G401 (cell line): ENCODE measurements around the gene ALKBH5. TPM values are rescaled to one million over a fixed set of nuclear protein-coding genes. Genes with fewer than 3 reads are reported as not detected.

Experiments
- DNase-seq: peaks from one replicate; pipeline ENCODE4 v3.0.0-alpha.2; 2015; ENCODE audit warnings: low spot score
- in situ Hi-C: cut with HindIII; loops from 2 replicates; pipeline ENCODE4 v1.10.0; 2016; ENCODE audit warnings: low sequenced_read_pairs, mixed read lengths
- total RNA-seq: library from RNA; depleted of rRNA; stranded (reverse); fragments of >200 nt; shearing (Covaris generic); gene quantifications from 2 replicates; pipeline ENCODE4 v1.2.3, GENCODE V29; 2014

ALKBH5 gene
- total RNA-seq, 1 experiment from 2014 or later, result 116 TPM

GRCh38 chr17:18156976-18157280 is 26.7 kb upstream of the ALKBH5 start:
- DNase-seq, result no peak
- in situ Hi-C loops, result no loop called here

- in situ Hi-C loops, result no loop called here
These were observed 26.2 kb upstream of the ALKBH5 start for GRCh38 chr17:18157354-18157985.

GRCh38 chr17:18158022-18158600 is 25.5 kb upstream of the ALKBH5 start:
- peak; percentile 23 for DNase-seq
- in situ Hi-C loops, result no loop called here

More at GRCh38 chr17:18157354-18157985, 26.2 kb upstream of the ALKBH5 start:
- no peak for DNase-seq

- in situ Hi-C loops, result no loop called here
- no peak for DNase-seq
These were observed 24.0 kb upstream of the ALKBH5 start for GRCh38 chr17:18159551-18160120.

- no peak for DNase-seq
- in situ Hi-C loops, result no loop called here
These were observed 23.3 kb upstream of the ALKBH5 start for GRCh38 chr17:18160128-18160856.

- in situ Hi-C loops, result no loop called here
- no peak for DNase-seq
These were observed 22.2 kb upstream of the ALKBH5 start for GRCh38 chr17:18161207-18162145.

GRCh38 chr17:18163547-18163946 is 20.1 kb upstream of the ALKBH5 start:
- no peak for DNase-seq
- in situ Hi-C loops, result no loop called here

- in situ Hi-C loops, result no loop called here
- no peak for DNase-seq
These were observed 16.7 kb upstream of the ALKBH5 start for GRCh38 chr17:18166894-18167293.

- in situ Hi-C loops, result no loop called here
- no peak for DNase-seq
These were observed 16.2 kb upstream of the ALKBH5 start for GRCh38 chr17:18167421-18167820.

GRCh38 chr17:18172531-18173278 is 10.9 kb upstream of the ALKBH5 start:
- in situ Hi-C loops, result no loop called here
- no peak for DNase-seq

- in situ Hi-C loops, result no loop called here
- DNase-seq, result no peak
These were observed 9.9 kb upstream of the ALKBH5 start for GRCh38 chr17:18173740-18174139.

- in situ Hi-C loops, result no loop called here
These were observed 7.5 kb upstream of the ALKBH5 start for GRCh38 chr17:18176176-18176575.

GRCh38 chr17:18177133-18177532 is 6.5 kb upstream of the ALKBH5 start:
- in situ Hi-C loops, result no loop called here
- DNase-seq, result no peak

More at GRCh38 chr17:18176176-18176575, 7.5 kb upstream of the ALKBH5 start:
- DNase-seq, result no peak

GRCh38 chr17:18177722-18178121 is 5.9 kb upstream of the ALKBH5 start:
- in situ Hi-C loops, result no loop called here
- no peak for DNase-seq

GRCh38 chr17:18179196-18179595 is 4.4 kb upstream of the ALKBH5 start:
- in situ Hi-C loops, result no loop called here
- DNase-seq, result no peak

GRCh38 chr17:18179804-18180203 is 3.8 kb upstream of the ALKBH5 start:
- DNase-seq, result no peak
- in situ Hi-C loops, result no loop called here

GRCh38 chr17:18181358-18181757 is 2.3 kb upstream of the ALKBH5 start:
- DNase-seq, result no peak
- in situ Hi-C loops, result no loop called here

- in situ Hi-C loops, result no loop called here
- DNase-seq, result no peak
These were observed 1.3 kb upstream of the ALKBH5 start for GRCh38 chr17:18182110-18182977.
